HS-5 (cell line): ENCODE data around the gene MMP14.

ENCODE experiments used
- DNase-seq: peaks from one replicate; pipeline ENCODE4 v3.0.0-alpha.2; 2012; ENCODE audit warnings: low read depth

MMP14 gene

DNA sequence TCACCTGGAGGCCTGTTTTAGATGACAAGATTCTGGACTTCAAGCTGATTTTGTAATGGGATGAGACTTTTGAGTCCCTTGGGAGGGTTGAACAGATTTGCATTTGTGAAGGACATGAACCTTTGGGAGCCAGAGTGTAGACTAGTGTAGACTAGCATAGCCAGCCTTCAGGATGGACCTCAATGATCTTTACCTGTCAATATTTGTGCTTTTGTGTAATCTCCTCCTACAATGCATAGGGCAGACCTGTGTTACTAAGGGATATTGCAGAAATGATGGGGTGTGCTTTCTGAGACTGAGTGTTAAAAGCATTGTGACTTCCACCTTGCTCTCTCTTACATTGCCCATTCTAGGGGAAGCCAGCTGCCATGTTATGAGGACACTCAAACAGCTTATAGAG lies 25.3 kb downstream of the MMP14 start:
- DNase-seq: no peak

DNA sequence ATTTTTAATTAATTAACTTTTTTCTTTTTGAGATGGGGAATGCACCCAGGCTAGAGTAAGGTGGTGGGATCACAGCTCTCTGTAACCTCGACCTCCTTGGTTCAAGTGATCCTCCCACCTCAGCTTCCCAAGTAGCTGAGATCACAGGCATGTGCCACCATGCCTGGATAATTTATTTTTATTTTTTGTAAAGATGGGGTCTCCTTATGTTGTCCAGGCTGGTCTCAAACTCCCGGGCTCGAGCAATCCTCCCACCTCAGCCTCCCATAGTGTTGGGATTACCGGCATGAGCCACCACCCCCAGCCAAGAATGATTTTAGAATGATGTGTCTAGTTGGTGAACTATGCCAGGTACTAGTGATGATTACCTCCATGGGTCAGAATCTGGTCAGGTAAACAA lies 28.6 kb downstream of the MMP14 start:
- DNase-seq: no peak

DNA sequence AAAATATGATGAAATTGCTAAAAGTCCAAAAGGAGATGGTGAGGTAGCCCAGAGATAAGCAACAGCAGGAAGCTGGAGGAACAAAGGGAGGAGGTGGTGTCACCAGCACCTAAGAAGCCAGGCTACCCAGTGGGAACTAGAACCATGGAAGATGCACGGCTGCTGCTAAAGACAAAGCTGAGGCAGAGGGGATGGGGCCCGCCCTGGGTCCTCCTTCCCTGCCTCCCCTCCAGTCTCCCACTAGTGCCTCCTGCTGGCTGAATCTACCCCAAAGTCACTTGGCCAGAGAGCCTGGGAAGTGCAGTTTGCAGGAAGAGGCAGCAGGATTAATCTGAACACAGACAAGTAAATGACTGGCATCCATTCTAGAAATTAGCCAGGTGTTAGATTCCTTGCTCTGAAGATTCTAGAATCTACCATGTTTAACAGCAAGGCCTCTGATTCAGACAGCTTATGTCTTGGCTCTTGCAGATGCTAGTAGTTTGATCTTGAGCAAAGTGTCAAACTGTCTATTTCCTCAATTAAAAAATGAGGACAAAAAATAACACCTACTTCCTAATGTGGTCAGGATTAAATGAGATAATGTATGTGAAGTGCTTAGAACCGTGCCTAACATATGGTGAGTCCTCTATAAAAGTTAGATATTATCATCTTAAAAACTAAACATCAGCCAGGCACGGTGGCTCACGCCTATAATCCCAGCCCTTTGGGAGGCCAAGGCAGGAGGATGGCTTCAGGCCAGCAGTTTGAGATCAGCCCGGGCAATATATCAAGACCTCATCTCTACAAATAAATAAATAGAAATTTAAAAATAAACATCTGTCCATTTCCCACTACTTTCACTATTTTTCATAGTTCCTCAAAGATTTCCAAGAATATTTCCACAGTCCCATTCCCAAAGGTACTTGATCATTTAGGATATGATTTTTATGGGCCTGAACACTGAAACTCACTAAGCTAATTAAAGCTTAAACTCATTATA lies 29.3 kb downstream of the MMP14 start:
- DNase-seq: no peak

DNA sequence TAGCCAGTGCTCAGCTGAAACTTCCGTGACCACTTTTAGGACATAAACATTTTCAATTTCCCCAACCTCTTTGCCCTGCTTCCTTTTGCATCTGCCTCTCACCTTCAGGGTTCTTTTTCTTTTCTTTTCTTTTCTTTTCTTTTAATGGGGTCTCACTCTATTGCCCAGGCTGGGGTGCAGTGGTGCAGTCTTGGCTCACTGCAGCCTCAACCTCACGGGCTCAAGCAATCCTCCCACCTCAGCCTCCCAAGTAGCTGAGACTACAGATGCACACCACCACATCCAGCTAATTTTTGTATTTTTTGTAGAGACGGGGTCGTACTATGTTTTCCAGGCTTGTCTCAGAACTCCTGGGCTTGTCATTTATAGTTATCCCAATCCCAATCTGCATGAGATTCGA lies 30.5 kb downstream of the MMP14 start:
- no peak for DNase-seq

DNA sequence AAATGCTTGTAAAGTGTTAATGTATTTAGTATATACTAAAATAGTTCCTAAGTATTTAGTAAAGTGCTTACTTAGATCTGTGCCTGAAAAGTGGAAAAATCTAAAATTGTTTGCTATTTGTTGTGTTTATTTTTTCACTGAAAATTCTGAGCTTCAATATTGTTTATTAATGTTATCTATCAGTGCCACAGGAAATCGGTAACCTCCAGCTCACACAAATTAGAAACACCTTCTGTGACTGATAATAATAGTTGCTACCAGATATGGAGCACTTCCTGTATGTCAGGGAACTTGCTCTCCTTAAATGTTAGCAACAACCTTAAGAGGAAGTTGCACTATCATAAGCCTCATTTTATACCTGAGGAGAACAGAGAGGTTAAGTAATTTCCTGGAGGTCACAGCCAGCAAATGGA lies 34.4 kb downstream of the MMP14 start:
- no peak for DNase-seq

DNA sequence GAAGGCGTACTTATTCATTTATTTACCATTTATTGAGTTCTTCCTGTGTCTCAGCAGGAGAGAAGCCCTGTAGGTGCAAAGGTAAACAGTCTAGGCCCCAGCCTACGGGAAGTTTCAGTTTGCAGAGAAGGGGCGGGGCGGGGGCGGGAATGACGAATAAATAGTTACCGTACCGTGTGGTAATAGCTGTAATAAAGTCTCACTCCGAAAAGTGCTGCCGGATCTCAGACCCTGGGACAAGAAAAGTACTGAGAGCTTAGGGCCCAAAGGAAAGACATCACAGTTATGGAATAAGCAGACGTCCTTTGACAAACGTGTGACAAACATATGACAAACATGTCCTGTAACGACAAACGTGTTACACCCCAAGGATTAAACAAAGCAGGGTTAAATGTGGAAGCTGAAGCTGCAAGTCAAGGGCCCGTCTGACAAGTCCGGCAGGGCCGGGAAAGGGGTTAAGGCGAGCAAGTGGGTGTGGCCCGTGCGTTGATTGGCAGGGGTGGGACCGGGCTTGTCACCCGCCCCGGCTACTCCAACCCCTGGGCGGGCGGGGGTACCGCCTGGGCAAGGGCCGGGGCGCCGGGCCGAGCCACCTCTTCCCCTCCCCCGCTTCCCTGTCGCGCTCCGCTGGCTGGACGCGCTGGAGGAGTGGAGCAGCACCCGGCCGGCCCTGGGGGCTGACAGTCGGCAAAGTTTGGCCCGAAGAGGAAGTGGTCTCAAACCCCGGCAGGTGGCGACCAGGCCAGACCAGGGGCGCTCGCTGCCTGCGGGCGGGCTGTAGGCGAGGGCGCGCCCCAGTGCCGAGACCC lies 35.0 kb downstream of the MMP14 start, which contains the start of gene LRP10:
TSS of gene LRP10 (plus strand) at position 517 of the 809 bp plus-strand sequence. CDS start 564 bp downstream, outside the sequence.
- peak; percentile 64 for DNase-seq

DNA sequence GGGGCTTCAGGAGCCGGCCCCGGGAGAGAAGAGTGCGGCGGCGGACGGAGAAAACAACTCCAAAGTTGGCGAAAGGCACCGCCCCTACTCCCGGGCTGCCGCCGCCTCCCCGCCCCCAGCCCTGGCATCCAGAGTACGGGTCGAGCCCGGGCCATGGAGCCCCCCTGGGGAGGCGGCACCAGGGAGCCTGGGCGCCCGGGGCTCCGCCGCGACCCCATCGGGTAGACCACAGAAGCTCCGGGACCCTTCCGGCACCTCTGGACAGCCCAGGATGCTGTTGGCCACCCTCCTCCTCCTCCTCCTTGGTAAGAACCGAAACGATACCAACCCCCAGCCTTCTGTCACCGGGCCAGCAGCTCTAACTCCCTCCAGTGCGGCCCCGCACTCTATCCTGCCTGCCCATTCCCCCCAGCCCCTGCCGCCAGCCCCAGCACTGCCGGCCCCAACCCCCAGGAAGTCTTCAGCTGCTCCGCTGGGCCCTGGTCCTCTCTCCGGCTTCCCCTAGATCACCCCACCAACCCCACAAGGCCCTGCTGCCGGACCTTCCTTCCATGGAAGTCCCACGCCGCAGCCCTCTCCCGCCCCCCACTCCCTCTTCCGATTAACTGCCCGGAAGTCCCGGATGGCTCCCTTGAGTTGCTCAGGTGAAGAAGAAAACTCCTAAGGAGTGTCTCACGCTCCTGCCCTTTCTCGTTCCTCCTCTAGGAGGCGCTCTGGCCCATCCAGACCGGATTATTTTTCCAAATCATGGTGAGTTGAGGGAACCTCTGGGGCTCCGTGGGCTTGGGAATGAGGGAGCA lies 35.8 kb downstream of the MMP14 start:
- DNase-seq: no peak

DNA sequence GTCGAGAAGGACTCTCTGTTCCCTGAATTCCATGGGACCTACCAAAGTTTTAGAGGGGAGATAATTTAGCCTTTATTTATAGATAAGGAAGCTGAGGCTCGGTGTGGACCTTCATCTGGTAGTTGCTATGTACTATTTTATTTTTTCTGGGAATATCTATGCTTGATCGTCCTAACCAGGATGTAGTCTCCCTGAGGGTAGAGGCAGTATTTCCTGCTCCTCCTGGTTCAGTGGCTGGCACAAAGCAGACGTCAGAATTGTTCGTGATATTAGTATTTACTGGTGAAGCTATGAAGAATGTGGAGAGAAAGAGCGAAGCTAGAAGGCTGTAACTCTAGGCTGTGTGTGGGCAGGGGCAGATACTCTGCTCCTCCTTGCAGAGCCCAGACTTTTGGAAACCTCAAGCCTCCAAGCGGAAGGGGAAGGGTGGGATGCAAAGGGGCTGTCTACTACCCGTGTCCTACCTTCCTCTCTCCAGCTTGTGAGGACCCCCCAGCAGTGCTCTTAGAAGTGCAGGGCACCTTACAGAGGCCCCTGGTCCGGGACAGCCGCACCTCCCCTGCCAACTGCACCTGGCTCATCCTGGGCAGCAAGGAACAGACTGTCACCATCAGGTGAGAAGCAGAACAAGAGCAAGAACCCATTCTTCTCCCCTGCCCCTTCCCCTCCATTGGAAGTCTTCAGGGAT lies 36.6 kb downstream of the MMP14 start:
- DNase-seq: no peak

DNA sequence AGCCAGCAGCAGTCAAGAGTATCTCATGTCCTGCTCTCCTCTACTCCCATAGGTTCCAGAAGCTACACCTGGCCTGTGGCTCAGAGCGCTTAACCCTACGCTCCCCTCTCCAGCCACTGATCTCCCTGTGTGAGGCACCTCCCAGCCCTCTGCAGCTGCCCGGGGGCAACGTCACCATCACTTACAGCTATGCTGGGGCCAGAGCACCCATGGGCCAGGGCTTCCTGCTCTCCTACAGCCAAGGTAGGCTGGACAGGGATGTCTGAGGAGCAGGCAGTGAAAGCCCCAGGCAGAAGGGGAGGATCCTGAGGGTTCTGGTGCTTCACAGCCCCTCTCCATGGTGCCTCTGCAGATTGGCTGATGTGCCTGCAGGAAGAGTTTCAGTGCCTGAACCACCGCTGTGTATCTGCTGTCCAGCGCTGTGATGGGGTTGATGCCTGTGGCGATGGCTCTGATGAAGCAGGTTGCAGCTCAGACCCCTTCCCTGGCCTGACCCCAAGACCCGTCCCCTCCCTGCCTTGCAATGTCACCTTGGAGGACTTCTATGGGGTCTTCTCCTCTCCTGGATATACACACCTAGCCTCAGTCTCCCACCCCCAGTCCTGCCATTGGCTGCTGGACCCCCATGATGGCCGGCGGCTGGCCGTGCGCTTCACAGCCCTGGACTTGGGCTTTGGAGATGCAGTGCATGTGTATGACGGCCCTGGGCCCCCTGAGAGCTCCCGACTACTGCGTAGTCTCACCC lies 38.8 kb downstream of the MMP14 start:
- no peak for DNase-seq

DNA sequence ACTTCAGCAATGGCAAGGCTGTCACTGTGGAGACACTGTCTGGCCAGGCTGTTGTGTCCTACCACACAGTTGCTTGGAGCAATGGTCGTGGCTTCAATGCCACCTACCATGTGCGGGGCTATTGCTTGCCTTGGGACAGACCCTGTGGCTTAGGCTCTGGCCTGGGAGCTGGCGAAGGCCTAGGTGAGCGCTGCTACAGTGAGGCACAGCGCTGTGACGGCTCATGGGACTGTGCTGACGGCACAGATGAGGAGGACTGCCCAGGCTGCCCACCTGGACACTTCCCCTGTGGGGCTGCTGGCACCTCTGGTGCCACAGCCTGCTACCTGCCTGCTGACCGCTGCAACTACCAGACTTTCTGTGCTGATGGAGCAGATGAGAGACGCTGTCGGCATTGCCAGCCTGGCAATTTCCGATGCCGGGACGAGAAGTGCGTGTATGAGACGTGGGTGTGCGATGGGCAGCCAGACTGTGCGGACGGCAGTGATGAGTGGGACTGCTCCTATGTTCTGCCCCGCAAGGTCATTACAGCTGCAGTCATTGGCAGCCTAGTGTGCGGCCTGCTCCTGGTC lies 39.4 kb downstream of the MMP14 start:
- DNase-seq: no peak

DNA sequence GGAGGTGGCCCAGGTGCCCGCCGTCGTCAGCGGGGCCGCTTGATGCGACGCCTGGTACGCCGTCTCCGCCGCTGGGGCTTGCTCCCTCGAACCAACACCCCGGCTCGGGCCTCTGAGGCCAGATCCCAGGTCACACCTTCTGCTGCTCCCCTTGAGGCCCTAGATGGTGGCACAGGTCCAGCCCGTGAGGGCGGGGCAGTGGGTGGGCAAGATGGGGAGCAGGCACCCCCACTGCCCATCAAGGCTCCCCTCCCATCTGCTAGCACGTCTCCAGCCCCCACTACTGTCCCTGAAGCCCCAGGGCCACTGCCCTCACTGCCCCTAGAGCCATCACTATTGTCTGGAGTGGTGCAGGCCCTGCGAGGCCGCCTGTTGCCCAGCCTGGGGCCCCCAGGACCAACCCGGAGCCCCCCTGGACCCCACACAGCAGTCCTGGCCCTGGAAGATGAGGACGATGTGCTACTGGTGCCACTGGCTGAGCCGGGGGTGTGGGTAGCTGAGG lies 40.7 kb downstream of the MMP14 start:
- no peak for DNase-seq

DNA sequence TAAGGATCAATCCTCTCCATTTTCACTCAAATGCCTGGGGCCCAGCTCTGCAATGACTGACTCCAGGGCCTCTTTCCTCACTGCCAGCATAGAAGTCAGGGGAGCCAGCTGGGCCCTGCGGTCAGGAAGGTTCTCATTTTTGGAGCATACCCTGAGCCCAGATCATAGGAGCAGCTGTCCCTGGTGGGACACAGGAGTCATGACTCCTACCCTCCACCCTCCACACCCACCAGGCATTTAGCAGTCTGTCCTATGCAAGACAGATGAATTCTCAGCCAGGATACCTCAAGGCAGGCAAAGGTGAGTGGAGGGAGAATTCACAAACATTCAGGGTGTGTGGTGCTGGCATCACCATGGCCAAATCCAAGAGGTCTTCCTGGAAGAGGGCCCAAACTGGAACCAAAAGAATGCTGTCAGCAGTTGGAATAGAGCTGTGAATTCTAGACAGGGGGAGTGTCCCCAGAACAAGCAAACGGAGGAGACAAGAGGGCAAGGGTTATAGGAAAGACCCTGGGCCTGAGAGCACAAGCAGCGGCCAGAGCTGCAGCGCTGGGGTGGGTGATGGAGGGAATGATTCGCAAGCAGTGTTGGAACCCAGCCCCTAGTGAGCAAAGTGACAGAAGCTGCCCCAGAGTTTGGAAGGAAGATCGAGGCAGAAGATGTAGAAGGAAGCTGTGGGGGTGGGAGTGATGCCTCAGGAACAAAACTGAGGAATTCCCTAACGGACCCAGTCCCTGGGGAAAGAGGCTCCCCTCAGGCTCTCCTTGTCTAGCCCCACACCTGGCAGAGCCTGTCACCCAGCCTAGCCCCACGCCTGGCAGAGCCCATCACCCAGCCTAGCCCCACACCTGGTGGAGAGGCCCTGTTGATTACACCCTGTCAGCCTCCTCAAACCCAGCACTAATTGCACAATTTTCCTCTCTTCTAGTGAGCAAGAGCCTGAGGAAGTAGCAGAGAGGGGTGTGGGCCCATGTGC lies 42.2 kb downstream of the MMP14 start:
- no peak for DNase-seq

DNA sequence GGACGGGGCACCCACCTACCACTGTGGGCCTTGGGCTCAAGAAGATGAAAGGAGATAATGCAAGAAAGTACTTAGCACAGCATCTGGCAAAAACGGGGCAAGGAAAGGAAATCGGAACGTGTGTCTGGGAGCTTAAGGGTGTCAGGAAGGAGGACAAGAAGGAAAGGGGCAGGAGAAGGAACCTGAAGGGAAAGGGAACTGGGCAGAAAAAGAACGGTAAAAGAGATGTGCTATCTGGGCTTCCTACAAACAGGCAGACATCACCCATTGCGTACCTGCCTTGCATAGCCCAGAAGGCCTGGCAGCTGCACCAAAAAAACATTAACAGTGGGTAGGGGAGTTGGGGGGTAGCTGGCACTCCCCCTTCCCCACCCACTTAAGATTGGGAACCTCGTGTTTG lies 45.7 kb downstream of the MMP14 start:
- no peak for DNase-seq

DNA sequence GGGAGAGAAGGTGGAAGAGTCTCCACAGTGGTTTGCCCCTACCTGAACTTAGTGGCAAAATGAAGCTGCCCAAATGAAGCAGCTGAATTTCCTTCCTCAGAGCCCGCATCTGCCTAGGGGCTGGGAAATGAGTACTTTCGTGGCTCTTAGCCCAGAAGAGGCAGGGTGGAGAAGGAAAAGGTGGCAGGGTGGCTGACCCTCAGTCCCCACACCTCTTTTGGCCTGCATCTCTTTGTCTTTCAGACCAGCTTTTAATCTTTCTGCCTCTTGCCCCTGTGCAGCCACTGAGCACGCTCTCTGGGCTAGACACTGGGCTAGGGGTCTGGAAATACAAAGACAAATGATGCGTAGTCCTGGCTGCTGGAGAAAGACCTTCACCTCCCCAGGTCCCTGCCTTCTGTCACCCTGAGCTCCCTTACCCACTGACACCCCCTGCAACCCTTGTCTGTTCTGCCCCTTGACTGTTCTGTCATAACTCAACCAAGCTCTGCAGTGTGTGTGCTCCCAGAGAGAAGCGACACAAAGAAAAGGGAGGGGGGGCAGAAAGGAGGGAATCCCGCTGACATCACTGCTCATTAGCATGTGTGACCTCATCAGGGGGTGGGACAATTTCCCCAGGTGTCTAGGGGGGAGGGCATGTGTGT lies 46.3 kb downstream of the MMP14 start:
- no peak for DNase-seq

DNA sequence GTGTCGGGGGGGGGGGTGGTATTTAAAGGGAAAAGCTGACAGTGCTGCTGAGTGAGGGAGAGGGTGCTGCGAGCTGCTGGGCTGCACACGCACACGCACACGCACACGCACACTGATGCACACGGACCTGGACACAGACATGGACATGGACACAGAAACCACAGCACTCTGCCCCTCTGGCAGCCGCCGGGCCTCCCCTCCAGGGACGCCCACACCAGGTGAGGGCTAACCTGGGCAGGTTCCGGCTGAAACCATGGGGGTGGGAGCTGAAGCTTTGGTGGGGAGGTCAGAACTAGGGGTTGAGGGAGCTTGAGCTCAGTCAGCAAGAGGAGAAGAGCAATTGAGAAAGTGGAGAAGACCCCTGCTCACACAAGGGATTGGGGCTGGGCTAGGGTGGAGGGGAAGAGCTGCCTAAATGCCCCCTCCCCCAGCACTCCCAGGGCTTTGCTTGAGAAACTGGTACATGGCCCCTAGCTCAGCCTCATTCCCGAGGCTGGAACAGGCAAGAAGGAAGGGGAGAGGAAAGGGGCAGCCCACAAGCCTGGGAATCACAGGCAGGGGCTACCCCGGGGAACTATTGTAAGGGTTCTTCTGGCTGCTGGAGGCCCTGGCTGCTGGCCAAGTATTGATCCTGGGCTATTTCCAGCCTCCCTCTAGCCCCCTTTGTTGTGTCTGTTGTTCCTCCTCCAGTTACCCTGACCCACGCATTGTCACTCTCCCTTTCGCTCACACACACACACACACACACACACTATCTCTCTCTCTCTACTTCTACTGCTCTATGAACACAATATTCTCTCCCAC lies 47.0 kb downstream of the MMP14 start, which contains the start of gene REM2:
TSS of gene REM2 (plus strand) at position 50 of the 804 bp plus-strand sequence. CDS start at position 116, 66 bp downstream.
- DNase-seq: no peak

DNA sequence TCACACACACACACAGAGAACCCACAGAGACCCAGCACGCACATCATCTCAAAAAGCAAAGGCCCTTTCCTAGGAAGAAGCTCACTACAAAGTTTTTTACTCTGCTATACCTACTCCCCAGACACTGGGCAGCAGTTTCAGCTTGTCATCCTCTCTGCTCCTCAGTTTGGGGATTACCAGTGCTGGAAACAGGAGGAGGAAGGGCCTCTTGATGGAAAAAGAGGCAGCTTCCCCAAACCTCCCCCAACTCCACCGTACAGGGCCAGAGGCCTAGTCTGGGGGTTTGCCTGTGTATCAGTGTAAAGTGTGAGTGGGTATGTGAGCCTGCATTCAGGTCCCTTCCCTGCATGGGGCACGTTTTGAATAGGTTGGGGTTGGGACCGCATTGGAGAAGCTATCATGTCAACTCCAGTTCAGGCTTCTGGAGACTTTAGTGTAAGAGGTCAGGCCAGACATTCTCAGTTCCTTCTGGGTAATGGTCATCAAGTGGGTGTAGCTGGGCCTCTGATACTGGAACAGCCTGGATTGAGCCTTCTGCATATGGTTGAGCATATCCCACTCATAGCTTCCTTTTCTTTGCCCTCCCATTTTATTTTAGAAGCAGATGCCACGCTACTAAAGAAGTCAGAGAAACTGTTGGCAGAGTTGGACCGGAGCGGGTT lies 47.8 kb downstream of the MMP14 start:
- no peak for DNase-seq
